WTC11 (cell line): ENCODE results near the gene APOL6. TPM values are rescaled to one million over a fixed set of nuclear protein-coding genes. Genes with fewer than 3 reads are reported as not detected.

Experiments used
- ATAC-seq: fragments of 200-7000 bp; cut with Tn5 transposase; 2 replicates; pipeline ENCODE4 v1.10.0; 2021; ENCODE audit warnings: mild to moderate bottlenecking, moderate library complexity
- CTCF ChIA-PET: fragments of 300-600 bp; sonication (Branson Sonifier 250); formaldehyde crosslinking; loops from one replicate; lab custom pipeline; 2021; ENCODE audit warnings: antibody characterized with exemption; lab: Charles Lee
- POLR2A ChIA-PET: fragments of 350-600 bp; sonication (Branson Sonifier 250); formaldehyde crosslinking; loops from one replicate; lab custom pipeline; 2021; ENCODE audit warnings: antibody characterized with exemption; lab: Charles Lee
- DNase-seq: peaks from one replicate; pipeline ENCODE4 v3.0.0; 2021; ENCODE audit warnings: low spot score
- H3K27ac Mint-ChIP-seq: 2 replicates; pipeline ENCODE4 v1.8.0; 2021; ENCODE audit warnings: mixed read lengths
- H3K27me3 Mint-ChIP-seq: 2 replicates; pipeline ENCODE4 v1.8.0; 2021; ENCODE audit warnings: low read depth, mild to moderate bottlenecking, moderate library complexity, mixed read lengths
- H3K36me3 Mint-ChIP-seq: 2 replicates; pipeline ENCODE4 v1.8.0; 2021; ENCODE audit warnings: mixed read lengths
- H3K4me1 Mint-ChIP-seq: 2 replicates; pipeline ENCODE4 v1.8.0; 2022; ENCODE audit warnings: mixed read lengths
- H3K4me3 Mint-ChIP-seq: 2 replicates; pipeline ENCODE4 v1.8.0; 2021; ENCODE audit warnings: mild to moderate bottlenecking, moderate library complexity, mixed read lengths
- H3K9me3 Mint-ChIP-seq: 2 replicates; pipeline ENCODE4 v1.8.0; 2021; ENCODE audit warnings: mixed read lengths
- ATF3 ChIP-seq: sonication (generic); formaldehyde crosslinking; conservative IDR thresholded peaks from 2 replicates; pipeline ENCODE4 v1.8.1; 2022; ENCODE audit warnings: mild to moderate bottlenecking, missing genetic modification reagents
- CREM ChIP-seq: sonication (generic); formaldehyde crosslinking; IDR thresholded peaks from 2 replicates; pipeline ENCODE4 v1.8.1; 2022; ENCODE audit warnings: mild to moderate bottlenecking, missing genetic modification reagents, moderate library complexity
- EMX1 ChIP-seq: fragments of 250-450 bp; sonication (Bioruptor Pico); IDR thresholded peaks from 2 replicates; pipeline ENCODE4 v1.8.0; 2021; ENCODE audit warnings: mild to moderate bottlenecking
- HMGA2 ChIP-seq: fragments of 250-450 bp; sonication (Bioruptor Pico); IDR thresholded peaks from 2 replicates; pipeline ENCODE4 v1.4.0; 2021; ENCODE audit warnings: mild to moderate bottlenecking, moderate library complexity
- HMGXB4 ChIP-seq: sonication (generic); formaldehyde crosslinking; IDR thresholded peaks from 2 replicates; pipeline ENCODE4 v1.8.1; 2023; ENCODE audit warnings: mild to moderate bottlenecking, moderate library complexity, missing genetic modification reagents
- MAX ChIP-seq: sonication (generic); formaldehyde crosslinking; IDR thresholded peaks from 2 replicates; pipeline ENCODE4 v1.8.0; 2022; ENCODE audit warnings: mild to moderate bottlenecking, missing genetic modification reagents
- MXD4 ChIP-seq: fragments of 250-450 bp; sonication (Bioruptor Pico); IDR thresholded peaks from 2 replicates; pipeline ENCODE4 v1.8.0; 2021; ENCODE audit warnings: mild to moderate bottlenecking, moderate library complexity, borderline replicate concordance
- SOX15 ChIP-seq: fragments of 250-450 bp; sonication (Bioruptor Pico); IDR thresholded peaks from 2 replicates; pipeline ENCODE4 v1.9.0; 2021; ENCODE audit warnings: mild to moderate bottlenecking
- TCF7 ChIP-seq: sonication (generic); formaldehyde crosslinking; IDR thresholded peaks from 2 replicates; pipeline ENCODE4 v1.8.0; 2022; ENCODE audit warnings: mild to moderate bottlenecking, low read depth, missing genetic modification reagents, moderate library complexity
- TEAD4 ChIP-seq: sonication (generic); formaldehyde crosslinking; IDR thresholded peaks from 2 replicates; pipeline ENCODE4 v1.8.0; 2022; ENCODE audit warnings: mild to moderate bottlenecking, missing genetic modification reagents
- TP53 ChIP-seq: sonication (generic); formaldehyde crosslinking; IDR thresholded peaks from 2 replicates; pipeline ENCODE4 v1.8.1; 2023; ENCODE audit warnings: mild to moderate bottlenecking, missing genetic modification reagents
- USF1 ChIP-seq: sonication (generic); formaldehyde crosslinking; IDR thresholded peaks from 2 replicates; pipeline ENCODE4 v1.8.0; 2022; ENCODE audit warnings: mild to moderate bottlenecking, missing genetic modification reagents
- ZBTB43 ChIP-seq: sonication (generic); formaldehyde crosslinking; IDR thresholded peaks from 2 replicates; pipeline ENCODE4 v1.8.1; 2023; ENCODE audit warnings: mild to moderate bottlenecking, missing genetic modification reagents
- ZMAT4 ChIP-seq: fragments of 250-450 bp; sonication (Bioruptor Pico); IDR thresholded peaks from 2 replicates; pipeline ENCODE4 v1.9.0; 2021; ENCODE audit warnings: mild to moderate bottlenecking
- ZNF232 ChIP-seq: sonication (generic); formaldehyde crosslinking; IDR thresholded peaks from 2 replicates; pipeline ENCODE4 v1.8.0; 2022; ENCODE audit warnings: mild to moderate bottlenecking, missing genetic modification reagents
- ZNF263 ChIP-seq: sonication (generic); formaldehyde crosslinking; IDR thresholded peaks from 2 replicates; pipeline ENCODE4 v1.8.1; 2022; ENCODE audit warnings: low read depth, mild to moderate bottlenecking, moderate library complexity, missing genetic modification reagents
- ZNF281 ChIP-seq: sonication (generic); formaldehyde crosslinking; IDR thresholded peaks from 2 replicates; pipeline ENCODE4 v1.8.0; 2023; ENCODE audit warnings: mild to moderate bottlenecking, missing genetic modification reagents
- total RNA-seq: library from RNA; stranded (reverse); gene quantifications from 3 replicates; pipeline ENCODE4 v1.2.3, GENCODE V29; 2021

Gene APOL6
- total RNA-seq, 1 experiment from 2014 or later, result 0.17 TPM

GRCh38 chr22:35601743-35602615 is 46.3 kb upstream of the APOL6 start (continued):
- no peak for TF ChIP-seq ZNF263 (CRISPR knock-in tag)
- no peak for TF ChIP-seq TCF7 (CRISPR knock-in tag)
- no peak for TF ChIP-seq EMX1 (CRISPR knock-in tag)
- TF ChIP-seq ZNF281 (CRISPR knock-in tag), result no peak
- TF ChIP-seq SOX15 (CRISPR knock-in tag), result no peak

- H3K27me3 Mint-ChIP-seq, result no peaks in the 10 kb centered on the region
- no peak overlapping the region for H3K4me3 Mint-ChIP-seq
- ATAC-seq (no peak), DNase-seq (no peak)
- H3K36me3 Mint-ChIP-seq, result no peaks in the 10 kb centered on the region
- H3K4me1 Mint-ChIP-seq, result no peaks in the 10 kb centered on the region
- no peak for TF ChIP-seq MAX
- no peak for TF ChIP-seq ZBTB43 (CRISPR knock-in tag)
- no peak for TF ChIP-seq ZNF263 (CRISPR knock-in tag)
- TF ChIP-seq ZNF232 (CRISPR knock-in tag), result no peak
- no peak for TF ChIP-seq EMX1 (CRISPR knock-in tag)
- TF ChIP-seq HMGXB4 (CRISPR knock-in tag), result no peak
- no peak for TF ChIP-seq USF1
- TF ChIP-seq ZMAT4 (CRISPR knock-in tag), result no peak
- TF ChIP-seq HMGA2, result no peak
- no peak for TF ChIP-seq SOX15 (CRISPR knock-in tag)
- no peak for TF ChIP-seq MXD4 (CRISPR knock-in tag)
- TF ChIP-seq TCF7 (CRISPR knock-in tag), result no peak
- TF ChIP-seq CREM, result no peak
- TF ChIP-seq TEAD4, result no peak
- no peak for TF ChIP-seq TP53 (CRISPR knock-in tag)
- no peak for TF ChIP-seq ATF3 (CRISPR knock-in tag)
- H3K9me3 Mint-ChIP-seq, result no peaks in the 10 kb centered on the region
- H3K27ac Mint-ChIP-seq, result no peak overlapping the region
- ChIA-PET POLR2A (no interaction called here), CTCF (no interaction called here)
Observed at GRCh38 chr22:35604621-35605368, 43.5 kb upstream of the APOL6 start.
